HG03280 (cell line): ENCODE results near the gene NMT2.
"Not testable (repeated sequence)": the region's sequence is repeated elsewhere in the genome, so short reads cannot be mapped to it uniquely, and the experiment has no call there.

ENCODE experiments used
- ATAC-seq: cut with Tn5 transposase; IDR thresholded peaks from one replicate; pipeline ENCODE4 v1.9.1; 2021; ENCODE audit warnings: mild to moderate bottlenecking, moderate library complexity; ENCODE audit not compliant: unreplicated experiment

NMT2 gene

GRCh38 chr10:15168291-15168785, at the start of gene NMT2:
Gene NMT2 (minus strand): TSS chr10:15168693. CDS start chr10:15168612, 81 bp downstream.
- ATAC-seq = peak; percentile 92

GRCh38 chr10:15216700-15217099, 48.2 kb upstream of the NMT2 start:
- no peak for ATAC-seq

- no peak for ATAC-seq
These were observed 45.7 kb upstream of the NMT2 start for GRCh38 chr10:15214237-15214636.

GRCh38 chr10:15213461-15213861, 45.0 kb upstream of the NMT2 start:
- no peak for ATAC-seq

GRCh38 chr10:15211464-15211979, 43.0 kb upstream of the NMT2 start:
- no peak for ATAC-seq

- ATAC-seq = no peak
These were observed 42.0 kb upstream of the NMT2 start for GRCh38 chr10:15210521-15210920.

- ATAC-seq = no peak
These were observed 41.5 kb upstream of the NMT2 start for GRCh38 chr10:15209827-15210509.

- ATAC-seq = no peak
These were observed 39.7 kb upstream of the NMT2 start for GRCh38 chr10:15208221-15208620.

GRCh38 chr10:15207410-15207809, 38.9 kb upstream of the NMT2 start:
- not testable (repeated sequence) for ATAC-seq

GRCh38 chr10:15202639-15203038, 34.1 kb upstream of the NMT2 start:
- ATAC-seq = no peak

- ATAC-seq = not testable (repeated sequence)
These were observed 33.8 kb upstream of the NMT2 start for GRCh38 chr10:15202301-15202621.

- no peak for ATAC-seq
These were observed 33.3 kb upstream of the NMT2 start for GRCh38 chr10:15201589-15202300.

- no peak for ATAC-seq
These were observed 32.1 kb upstream of the NMT2 start for GRCh38 chr10:15200626-15201025.

GRCh38 chr10:15197911-15198310, 29.4 kb upstream of the NMT2 start:
- ATAC-seq = no peak

- ATAC-seq = no peak
These were observed 28.8 kb upstream of the NMT2 start for GRCh38 chr10:15197276-15197675.

- no peak for ATAC-seq
These were observed 27.7 kb upstream of the NMT2 start for GRCh38 chr10:15196021-15196834.

GRCh38 chr10:15189133-15189885, 20.8 kb upstream of the NMT2 start:
- ATAC-seq = no peak

- ATAC-seq = no peak
These were observed 20.1 kb upstream of the NMT2 start for GRCh38 chr10:15188603-15189002.

GRCh38 chr10:15183689-15184481, 15.4 kb upstream of the NMT2 start:
- no peak for ATAC-seq
